ENCODE data around the gene INO80D.
A peak's percentile ranks its signal among the peaks of the same experiment; 100 is the strongest.
"Not testable (repeated sequence)": the region's sequence is repeated elsewhere in the genome, so short reads cannot be mapped to it uniquely, and the experiment has no call there.

The INO80D gene
- total RNA-seq: 43.1 to 221 (median 80.0) reads per million in 17 experiments

GRCh38 chr2:206085742-206086445 lies at the start of gene INO80D:
Gene INO80D (minus strand): TSS chr2:206086174. CDS start chr2:206063016, 23,158 bp downstream.
- peak; percentile 84 to 92 (median 89) for DNase-seq

GRCh38 chr2:206127656-206128055 lies 41.7 kb upstream of the INO80D start:
- DNase-seq: no peak

GRCh38 chr2:206125901-206126300 lies 39.9 kb upstream of the INO80D start:
- DNase-seq: no peak

GRCh38 chr2:206122569-206122968 lies 36.6 kb upstream of the INO80D start:
- DNase-seq: not testable (repeated sequence)

GRCh38 chr2:206116278-206116677 lies 30.3 kb upstream of the INO80D start:
- DNase-seq: no peak

- no peak for DNase-seq
Observed at GRCh38 chr2:206115026-206115578, 29.1 kb upstream of the INO80D start.

GRCh38 chr2:206112846-206113547 lies 27.0 kb upstream of the INO80D start:
- peak in 2 of 4 experiments; percentile 5 to 6 for DNase-seq

- no peak for DNase-seq
Observed at GRCh38 chr2:206112108-206112507, 26.1 kb upstream of the INO80D start.

GRCh38 chr2:206108713-206109112 lies 22.7 kb upstream of the INO80D start:
- DNase-seq: no peak

GRCh38 chr2:206105541-206105940 lies 19.6 kb upstream of the INO80D start:
- DNase-seq: no peak

- no peak for DNase-seq
Observed at GRCh38 chr2:206105038-206105437, 19.1 kb upstream of the INO80D start.

GRCh38 chr2:206098872-206099271 lies 12.9 kb upstream of the INO80D start:
- DNase-seq: peak; percentile 61 to 80 (median 70)

- no peak for DNase-seq
Observed at GRCh38 chr2:206098471-206098870, 12.5 kb upstream of the INO80D start.

GRCh38 chr2:206096876-206097275 lies 10.9 kb upstream of the INO80D start:
- DNase-seq: no peak

GRCh38 chr2:206095536-206096332 lies 9.8 kb upstream of the INO80D start:
- no peak for DNase-seq

GRCh38 chr2:206092297-206092696 lies 6.3 kb upstream of the INO80D start:
- no peak for DNase-seq

- DNase-seq: peak in 3 of 4 experiments; percentile 23 to 49 (median 26)
Observed at GRCh38 chr2:206088248-206088647, 2.3 kb upstream of the INO80D start.

- DNase-seq: peak in 2 of 4 experiments; percentile 27 to 34
Observed at GRCh38 chr2:206086716-206087350, 859 bp upstream of the INO80D start.

- peak; percentile 41 to 67 (median 54) for DNase-seq
Observed at GRCh38 chr2:206084870-206085741, 868 bp downstream of the INO80D start.

GRCh38 chr2:206084439-206084869 lies 1.5 kb downstream of the INO80D start:
- DNase-seq: peak; percentile 48 to 74 (median 62)

Measured in suppressor macrophage (primary cell).